ENCODE data around the gene AKAP13. TPM values are rescaled to one million over a fixed set of nuclear protein-coding genes. Genes with fewer than 3 reads are reported as not detected.

Gene AKAP13
- total RNA-seq, 1 donor from 2014 or later: 450 TPM

DNA sequence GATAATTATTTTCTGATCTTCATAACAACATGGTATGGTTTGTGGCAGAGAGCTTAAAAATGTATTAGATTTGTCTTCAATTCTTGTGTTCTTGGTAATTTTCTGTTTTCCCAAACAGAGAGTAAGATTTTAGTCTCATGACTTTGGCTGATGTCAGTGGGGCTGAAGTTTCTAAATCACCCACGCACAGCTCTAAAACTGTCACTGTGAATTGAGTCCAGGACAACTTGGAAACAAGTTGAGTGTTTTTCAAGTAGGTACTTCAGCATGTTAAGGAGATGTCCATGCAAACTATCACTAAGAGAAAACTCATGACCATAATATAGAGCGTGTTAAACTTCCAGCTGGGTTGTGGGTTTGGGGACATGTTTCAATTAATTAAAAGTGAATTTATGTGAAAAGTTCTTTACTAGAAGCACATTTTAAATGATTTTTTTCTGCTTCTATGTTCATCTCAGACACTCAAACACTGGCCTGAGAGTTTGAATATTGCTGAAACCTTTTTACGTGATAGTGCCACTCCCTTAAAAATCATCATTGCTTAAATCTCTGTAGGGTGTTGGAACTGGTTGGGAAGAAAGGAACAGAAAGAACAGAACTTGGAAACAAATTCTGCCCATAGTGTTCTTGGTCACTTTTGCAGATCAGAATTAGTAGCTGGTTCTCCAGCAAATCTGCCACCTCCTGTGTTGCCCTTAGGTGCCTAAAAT lies 324.5 kb downstream of the AKAP13 start:
- peak; percentile 55 for ATAC-seq
- TF ChIP-seq, protein P1, sequence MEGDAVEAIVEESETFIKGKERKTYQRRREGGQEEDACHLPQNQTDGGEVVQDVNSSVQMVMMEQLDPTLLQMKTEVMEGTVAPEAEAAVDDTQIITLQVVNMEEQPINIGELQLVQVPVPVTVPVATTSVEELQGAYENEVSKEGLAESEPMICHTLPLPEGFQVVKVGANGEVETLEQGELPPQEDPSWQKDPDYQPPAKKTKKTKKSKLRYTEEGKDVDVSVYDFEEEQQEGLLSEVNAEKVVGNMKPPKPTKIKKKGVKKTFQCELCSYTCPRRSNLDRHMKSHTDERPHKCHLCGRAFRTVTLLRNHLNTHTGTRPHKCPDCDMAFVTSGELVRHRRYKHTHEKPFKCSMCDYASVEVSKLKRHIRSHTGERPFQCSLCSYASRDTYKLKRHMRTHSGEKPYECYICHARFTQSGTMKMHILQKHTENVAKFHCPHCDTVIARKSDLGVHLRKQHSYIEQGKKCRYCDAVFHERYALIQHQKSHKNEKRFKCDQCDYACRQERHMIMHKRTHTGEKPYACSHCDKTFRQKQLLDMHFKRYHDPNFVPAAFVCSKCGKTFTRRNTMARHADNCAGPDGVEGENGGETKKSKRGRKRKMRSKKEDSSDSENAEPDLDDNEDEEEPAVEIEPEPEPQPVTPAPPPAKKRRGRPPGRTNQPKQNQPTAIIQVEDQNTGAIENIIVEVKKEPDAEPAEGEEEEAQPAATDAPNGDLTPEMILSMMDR (IDR thresholded peaks at IDR 0.05): no peak
- Histone ChIP-seq H3K4me1 (peaks cover 70% of the 10 kb centered on the region), H3K36me3 (peaks cover 45% of the 10 kb centered on the region), H3K4me3 (no peak overlapping the region), H3K27me3 (no peaks in the 10 kb centered on the region), H3K9me3 (no peaks in the 10 kb centered on the region), H3K27ac (peak overlapping the region; percentile 73)
- intact Hi-C loops (cut with DNase I): no loop called here
- no peak for DNase-seq

DNA sequence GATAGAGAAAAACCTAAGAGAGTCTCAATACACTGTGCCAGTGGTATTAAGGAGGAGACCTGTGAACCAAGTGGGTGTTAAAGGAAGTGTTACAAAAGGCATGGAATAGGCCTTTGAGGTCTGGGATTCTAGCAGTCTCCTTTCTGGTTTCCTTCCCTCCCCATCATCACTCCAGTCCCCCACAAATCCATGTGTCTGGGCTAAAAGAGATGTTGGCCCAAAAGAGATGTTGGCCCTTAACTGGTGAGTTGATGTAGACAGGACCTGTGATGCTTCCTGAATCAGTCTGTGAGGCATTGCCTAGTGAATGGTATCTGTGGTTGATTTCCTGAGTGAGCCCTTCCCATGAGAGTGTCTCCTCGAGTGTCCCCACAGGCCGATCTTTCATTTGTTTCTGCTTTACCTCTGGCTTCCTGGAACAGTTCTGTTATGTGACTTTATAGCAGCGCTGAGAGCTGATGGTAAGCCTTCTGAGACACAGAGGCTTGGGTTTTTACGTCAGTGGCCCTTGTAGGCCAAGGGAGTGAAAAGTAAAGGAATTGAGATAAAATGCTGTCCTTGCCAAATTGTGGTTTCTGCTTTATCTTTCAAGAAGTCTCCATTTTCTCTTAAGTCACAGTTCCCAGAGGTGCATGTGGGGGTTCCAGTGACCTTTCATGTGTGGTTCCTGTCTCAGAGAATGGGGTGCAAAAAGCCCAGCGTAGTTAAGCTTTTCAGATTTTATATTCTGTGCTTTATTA lies 326.5 kb downstream of the AKAP13 start:
- DNase-seq: no peak
- Histone ChIP-seq H3K4me3 (peak overlapping the region; percentile 24), H3K36me3 (peaks cover 50% of the 10 kb centered on the region), H3K4me1 (peaks cover 65% of the 10 kb centered on the region), H3K27me3 (no peaks in the 10 kb centered on the region), H3K9me3 (no peaks in the 10 kb centered on the region), H3K27ac (peak overlapping the region; percentile 73)
- intact Hi-C loops (cut with DNase I): no loop called here
- peak; percentile 41 for ATAC-seq
- TF ChIP-seq, protein P1 (IDR thresholded peaks at IDR 0.05): no peak

DNA sequence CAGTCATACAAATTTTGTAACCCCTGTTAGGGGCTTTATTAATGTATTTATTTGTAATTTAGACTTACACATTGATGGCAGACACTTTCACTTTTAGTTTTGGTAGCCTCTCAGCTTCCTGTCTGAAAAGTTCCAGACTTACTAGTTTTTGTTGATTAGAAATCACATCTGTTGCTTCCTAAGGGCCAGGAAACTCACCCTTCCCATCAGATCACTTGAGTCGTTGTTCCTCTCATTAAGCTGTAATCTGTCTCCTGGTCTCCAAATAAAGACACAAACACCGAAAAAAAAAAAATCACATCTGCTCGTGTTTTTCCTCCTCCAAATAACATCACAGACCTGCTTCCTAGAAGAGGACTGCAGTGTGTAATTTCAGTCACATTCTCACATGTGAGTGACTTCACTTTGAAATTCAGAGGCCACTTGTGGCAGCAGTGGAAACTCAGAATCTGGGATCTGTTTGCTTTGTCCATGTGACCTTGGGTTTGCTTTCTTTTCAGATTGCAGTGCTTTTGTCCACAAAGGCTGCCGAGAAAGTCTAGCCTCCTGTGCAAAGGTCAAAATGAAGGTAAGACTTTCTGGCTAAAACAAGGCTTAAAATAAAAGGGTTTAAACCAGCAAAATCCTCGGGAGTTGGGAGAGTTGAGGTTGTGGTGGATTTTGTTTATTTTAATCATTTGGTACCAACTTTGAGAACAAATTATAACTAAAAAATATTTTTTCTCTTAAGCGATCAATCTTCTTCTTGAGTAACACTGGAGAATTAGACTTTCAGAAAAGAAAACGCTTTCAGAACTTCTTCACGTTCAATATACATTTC lies 327.3 kb downstream of the AKAP13 start:
- peak overlapping the region; percentile 73 for H3K27ac ChIP-seq
- H3K36me3 ChIP-seq: peaks cover 55% of the 10 kb centered on the region
- intact Hi-C loops (cut with DNase I): no loop called here
- TF ChIP-seq, protein P1 (IDR thresholded peaks at IDR 0.05): no peak
- H3K4me1 ChIP-seq: peaks cover 59% of the 10 kb centered on the region
- no peaks in the 10 kb centered on the region for H3K9me3 ChIP-seq
- DNase-seq: no peak
- H3K27me3 ChIP-seq: no peaks in the 10 kb centered on the region
- ATAC-seq: peak; percentile 61
- H3K4me3 ChIP-seq: peak overlapping the region; percentile 24

DNA sequence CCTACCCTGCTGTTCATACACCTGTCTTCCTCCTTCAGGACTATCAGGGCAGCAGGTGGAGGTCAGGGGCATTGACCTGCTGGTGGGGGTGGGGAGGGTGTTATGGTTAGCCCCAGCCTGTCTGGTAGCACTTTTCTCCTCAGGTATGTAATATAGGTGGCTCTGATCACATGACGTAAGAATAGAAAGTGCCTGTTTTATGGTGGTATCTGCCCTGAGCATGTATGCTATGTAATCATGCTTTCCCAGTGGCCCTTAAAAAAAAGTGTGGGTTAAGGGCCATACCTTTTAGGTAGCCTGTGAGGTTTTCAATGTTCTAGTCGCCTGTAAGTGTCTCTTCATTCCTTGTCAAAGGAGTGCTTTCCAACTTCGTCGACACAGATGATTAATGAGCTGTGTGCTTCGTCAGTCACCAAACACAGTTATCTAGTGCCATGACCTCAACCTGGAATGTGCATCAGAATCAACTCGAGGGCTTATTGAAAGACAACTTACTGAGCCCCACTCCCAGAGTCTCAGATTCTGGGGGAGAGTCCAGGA lies 328.1 kb downstream of the AKAP13 start:
- peak overlapping the region; percentile 73 for H3K27ac ChIP-seq
- no peaks in the 10 kb centered on the region for H3K9me3 ChIP-seq
- ATAC-seq: peak; percentile 6
- peaks cover 55% of the 10 kb centered on the region for H3K36me3 ChIP-seq
- H3K27me3 ChIP-seq: no peaks in the 10 kb centered on the region
- intact Hi-C loops (cut with DNase I): no loop called here
- H3K4me1 ChIP-seq: peaks cover 51% of the 10 kb centered on the region
- H3K4me3 ChIP-seq: no peak overlapping the region
- DNase-seq: no peak
- TF ChIP-seq, protein P1 (IDR thresholded peaks at IDR 0.05): no peak

DNA sequence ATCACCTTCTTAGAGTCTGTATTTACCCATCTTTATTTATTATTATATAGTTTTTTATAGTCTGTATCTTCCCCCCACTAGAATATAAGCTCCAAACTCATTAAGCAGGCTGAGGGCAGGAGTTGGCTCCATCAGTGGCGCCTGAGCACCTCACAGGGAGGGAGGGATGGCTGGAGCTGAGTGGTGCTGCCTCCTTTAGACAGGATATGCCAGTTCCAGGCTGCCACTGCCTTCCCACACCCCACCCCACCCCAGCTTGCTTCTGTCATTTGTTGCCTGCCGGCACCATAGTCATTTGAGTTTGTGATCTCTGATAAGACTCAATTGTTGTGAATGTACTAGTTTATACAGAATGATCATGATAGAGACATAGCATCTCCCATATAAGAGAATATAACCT lies 328.8 kb downstream of the AKAP13 start:
- no peak for ATAC-seq
- DNase-seq: no peak
- TF ChIP-seq, protein P1 (IDR thresholded peaks at IDR 0.05): no peak
- Histone ChIP-seq H3K4me1 (peaks cover 43% of the 10 kb centered on the region), H3K9me3 (no peaks in the 10 kb centered on the region), H3K4me3 (no peak overlapping the region), H3K27me3 (no peaks in the 10 kb centered on the region), H3K27ac (peak overlapping the region; percentile 73), H3K36me3 (peaks cover 62% of the 10 kb centered on the region)
- intact Hi-C loops (cut with DNase I): no loop called here
